ENCODE data around the gene SRGAP3.

DNA sequence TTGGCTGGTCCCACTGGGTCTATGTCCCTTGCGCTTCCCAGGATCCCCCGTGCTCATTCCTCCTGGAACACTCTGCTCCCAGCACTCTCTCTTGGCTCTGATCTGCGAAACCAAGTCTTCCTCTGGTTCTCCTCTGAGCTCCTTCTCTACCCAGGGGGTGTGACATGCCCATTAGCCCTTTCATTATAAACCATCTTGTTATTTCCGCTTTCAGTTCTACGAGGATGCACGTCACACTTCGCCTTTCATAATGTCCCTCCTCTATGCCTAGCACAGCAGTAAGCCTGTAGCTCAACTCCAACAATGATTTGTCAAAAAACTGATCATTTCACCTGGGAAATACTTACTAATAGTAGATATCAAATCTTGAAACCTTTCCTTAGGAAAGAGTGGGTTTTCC lies 234.2 kb downstream of the SRGAP3 start:
- TF ChIP-seq, protein P1, sequence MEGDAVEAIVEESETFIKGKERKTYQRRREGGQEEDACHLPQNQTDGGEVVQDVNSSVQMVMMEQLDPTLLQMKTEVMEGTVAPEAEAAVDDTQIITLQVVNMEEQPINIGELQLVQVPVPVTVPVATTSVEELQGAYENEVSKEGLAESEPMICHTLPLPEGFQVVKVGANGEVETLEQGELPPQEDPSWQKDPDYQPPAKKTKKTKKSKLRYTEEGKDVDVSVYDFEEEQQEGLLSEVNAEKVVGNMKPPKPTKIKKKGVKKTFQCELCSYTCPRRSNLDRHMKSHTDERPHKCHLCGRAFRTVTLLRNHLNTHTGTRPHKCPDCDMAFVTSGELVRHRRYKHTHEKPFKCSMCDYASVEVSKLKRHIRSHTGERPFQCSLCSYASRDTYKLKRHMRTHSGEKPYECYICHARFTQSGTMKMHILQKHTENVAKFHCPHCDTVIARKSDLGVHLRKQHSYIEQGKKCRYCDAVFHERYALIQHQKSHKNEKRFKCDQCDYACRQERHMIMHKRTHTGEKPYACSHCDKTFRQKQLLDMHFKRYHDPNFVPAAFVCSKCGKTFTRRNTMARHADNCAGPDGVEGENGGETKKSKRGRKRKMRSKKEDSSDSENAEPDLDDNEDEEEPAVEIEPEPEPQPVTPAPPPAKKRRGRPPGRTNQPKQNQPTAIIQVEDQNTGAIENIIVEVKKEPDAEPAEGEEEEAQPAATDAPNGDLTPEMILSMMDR (IDR thresholded peaks at IDR 0.05): no peak
- TF ChIP-seq EZH2 (IDR thresholded peaks at IDR 0.05; ENCODE audit: borderline replicate concordance, insufficient read depth, low read depth, low read length, poor library complexity, severe bottlenecking): no peak

All from B cell (primary cell).